HG03457 (cell line): ENCODE data around the gene CCDC12.

ENCODE experiments used
- ATAC-seq: cut with Tn5 transposase; IDR thresholded peaks from one replicate; pipeline ENCODE4 v1.9.1; 2021; ENCODE audit warnings: moderate number of reproducible peaks; ENCODE audit not compliant: unreplicated experiment

CCDC12 gene

GRCh38 chr3:46942481-46943236 lies 33.9 kb downstream of the CCDC12 start:
- ATAC-seq: no peak

DNA sequence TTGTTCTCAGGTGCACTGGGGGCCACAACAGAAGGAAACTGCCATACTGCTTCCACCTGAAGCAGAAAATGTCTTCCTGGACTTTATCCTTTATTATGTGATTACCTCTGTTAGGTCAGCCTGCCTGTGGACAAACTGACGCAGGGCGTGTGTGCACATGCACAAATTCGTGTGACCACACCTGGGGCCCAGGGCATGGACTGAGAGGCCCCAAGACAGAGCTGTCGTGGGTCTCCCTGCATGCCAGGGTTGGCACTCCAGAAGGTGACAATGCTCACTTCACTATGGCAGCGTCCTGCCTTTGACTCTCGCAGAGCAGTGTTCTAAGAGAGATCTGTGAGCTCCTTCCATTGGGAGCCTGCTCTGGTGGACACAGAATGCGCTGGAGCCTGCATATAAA lies 34.5 kb downstream of the CCDC12 start:
- no peak for ATAC-seq

GRCh38 chr3:46939578-46940445 lies 36.7 kb downstream of the CCDC12 start:
- no peak for ATAC-seq

- ATAC-seq: no peak
Measured at GRCh38 chr3:46938118-46938517, 38.4 kb downstream of the CCDC12 start.

DNA sequence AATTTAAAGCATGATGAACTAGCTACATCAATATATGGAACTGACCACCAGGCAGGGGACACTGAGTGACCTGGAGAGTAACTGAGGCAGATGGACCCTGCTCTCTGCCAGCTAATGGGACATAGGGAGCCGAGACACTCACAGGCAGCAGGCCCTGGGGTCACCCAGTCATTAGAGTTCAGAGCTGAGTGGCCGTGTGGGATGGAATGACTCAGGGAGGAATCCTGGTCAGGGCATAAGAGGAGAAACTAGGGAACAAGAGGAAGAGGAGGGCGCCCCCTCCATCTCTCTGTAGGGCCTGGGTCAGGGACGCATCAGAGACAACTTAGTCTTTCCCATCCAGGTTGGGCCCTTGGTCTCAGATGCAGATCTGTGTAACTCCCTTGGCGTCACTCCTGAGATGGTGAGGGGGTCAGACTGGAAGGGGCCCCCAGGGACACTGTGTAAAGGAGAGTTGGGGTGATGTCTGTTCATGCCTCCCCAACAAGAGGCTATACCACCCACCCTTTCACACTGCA lies 39.8 kb downstream of the CCDC12 start:
- ATAC-seq: no peak

DNA sequence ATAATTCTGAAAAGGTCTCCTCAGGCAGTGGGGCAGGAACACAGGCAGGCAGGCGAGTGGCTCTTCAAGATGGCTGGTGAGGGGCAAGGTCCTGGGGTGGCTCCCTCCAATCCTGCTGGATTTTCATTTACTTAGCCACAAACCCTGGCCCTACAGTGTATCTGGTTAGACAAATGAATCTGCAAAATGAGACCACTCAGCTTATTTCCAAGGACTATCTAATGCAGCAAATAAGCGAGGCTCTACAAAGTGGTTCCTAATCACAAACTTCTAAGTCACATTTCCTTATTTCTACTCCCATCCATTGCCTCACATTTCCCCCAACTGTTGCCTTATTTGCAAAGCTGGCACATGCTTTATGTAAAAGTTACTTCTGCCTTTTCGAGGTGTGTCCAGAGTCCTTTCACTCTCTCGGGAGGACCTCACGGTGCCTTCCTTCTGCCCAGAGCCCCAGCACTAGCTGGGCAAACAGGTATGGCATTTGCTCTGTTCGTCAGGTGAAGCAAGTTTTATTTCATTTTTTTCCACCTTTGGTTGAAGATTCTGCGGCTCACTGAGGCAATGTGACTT lies 40.5 kb downstream of the CCDC12 start:
- ATAC-seq: no peak

GRCh38 chr3:46935168-46935858 lies 41.2 kb downstream of the CCDC12 start:
- no peak for ATAC-seq

GRCh38 chr3:46934498-46935167 lies 41.9 kb downstream of the CCDC12 start:
- no peak for ATAC-seq

GRCh38 chr3:46934072-46934471 lies 42.5 kb downstream of the CCDC12 start:
- no peak for ATAC-seq

GRCh38 chr3:46933261-46933660 lies 43.3 kb downstream of the CCDC12 start:
- ATAC-seq: no peak

DNA sequence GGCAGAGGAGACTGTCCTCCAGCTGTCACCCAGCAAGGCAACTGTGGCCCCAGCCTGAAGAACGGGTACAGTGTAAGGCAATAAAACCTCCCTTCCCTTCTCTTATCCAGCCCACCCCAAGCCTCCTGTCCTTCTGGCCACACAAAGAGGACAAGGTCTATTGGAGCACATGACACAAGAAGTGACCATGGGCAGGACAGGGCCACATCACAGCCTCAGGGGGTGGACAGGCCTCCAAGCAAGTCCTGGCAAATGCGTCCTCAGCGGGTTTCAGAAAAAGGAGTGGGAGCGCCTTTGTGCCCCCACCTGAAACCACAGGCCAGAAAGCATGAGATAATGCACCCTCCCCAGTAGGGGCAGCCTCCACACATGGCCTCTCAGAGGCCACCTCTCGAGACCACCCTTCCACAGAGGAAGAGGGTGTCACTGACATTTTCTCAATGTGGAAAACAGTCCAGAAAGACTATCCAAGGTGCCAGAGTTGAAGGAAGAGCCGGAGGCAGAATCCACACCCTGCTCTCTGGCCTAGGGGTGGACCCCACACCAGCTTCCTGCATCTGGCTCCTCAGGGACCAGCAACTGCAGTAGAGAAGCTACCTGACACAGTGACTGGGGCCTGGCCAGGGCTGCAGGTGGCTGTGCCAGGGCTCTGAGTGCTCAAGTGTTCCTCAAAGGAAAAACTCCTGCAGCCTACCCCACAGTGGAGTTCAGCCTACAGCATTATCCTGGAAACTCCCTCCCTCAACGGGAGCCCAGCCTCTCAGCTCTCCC lies 43.9 kb downstream of the CCDC12 start:
- no peak for ATAC-seq

GRCh38 chr3:46931631-46932331 lies 44.8 kb downstream of the CCDC12 start:
- ATAC-seq: no peak

DNA sequence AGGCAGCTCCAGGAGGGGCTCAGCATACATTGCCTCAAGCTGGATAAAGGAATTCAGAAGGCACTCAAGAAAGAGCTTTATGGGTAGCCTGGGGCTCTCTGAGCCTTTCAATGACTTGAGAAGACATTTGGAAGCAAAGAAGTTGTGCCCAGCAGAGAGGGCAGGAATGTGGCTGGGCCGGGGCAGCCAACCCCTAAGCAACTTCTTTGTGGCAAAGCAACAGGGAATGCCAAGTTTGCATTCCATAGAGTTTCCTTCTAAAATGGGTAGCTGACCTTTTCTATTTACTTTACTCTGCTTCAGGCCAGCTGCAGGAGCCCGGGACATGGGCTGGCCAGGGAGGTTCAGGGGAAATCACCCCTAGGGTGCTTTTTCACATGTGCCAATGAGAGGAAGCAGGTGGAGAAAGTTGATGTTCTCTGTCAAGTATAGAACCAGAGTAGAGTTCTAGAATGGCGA lies 45.6 kb downstream of the CCDC12 start:
- no peak for ATAC-seq

DNA sequence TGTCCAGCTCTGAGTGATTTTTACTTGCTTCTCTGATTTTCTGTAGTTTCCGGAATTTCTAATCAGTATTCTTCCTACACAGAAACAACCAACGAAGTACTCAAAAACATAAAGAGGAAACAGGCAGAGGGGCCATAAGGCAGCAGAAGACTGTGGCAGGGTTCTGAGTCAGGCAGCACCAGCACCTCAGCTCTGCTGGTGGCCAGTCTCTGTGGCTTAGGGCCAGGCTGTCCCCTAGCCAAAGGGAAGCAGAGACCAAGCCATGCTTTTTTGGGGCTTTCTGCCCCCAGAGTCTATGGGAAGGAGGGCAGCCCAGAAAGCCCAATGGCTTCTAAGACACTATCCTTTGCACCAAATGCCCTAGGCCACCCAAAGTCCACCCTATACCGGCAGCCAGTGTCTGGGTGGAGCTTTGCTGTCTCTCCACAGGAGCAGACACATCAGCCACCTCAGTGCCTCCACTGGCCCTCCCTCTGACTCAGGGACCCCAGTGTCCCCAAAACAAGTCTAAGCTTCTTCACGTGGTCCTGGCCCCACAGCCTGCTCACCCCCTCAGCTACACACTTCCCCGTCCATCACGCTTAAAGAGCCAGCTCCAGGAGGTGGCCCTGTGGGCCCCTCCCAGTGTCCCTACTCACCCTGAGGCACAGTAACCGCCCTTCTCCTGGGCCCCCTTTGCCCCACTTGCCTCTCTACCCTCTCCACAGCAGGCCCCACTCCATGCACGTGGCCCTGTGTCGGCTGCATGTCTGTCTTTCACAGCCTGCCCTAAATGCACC lies 46.2 kb downstream of the CCDC12 start:
- no peak for ATAC-seq

- no peak for ATAC-seq
Measured at GRCh38 chr3:46929324-46929723, 47.2 kb downstream of the CCDC12 start.

DNA sequence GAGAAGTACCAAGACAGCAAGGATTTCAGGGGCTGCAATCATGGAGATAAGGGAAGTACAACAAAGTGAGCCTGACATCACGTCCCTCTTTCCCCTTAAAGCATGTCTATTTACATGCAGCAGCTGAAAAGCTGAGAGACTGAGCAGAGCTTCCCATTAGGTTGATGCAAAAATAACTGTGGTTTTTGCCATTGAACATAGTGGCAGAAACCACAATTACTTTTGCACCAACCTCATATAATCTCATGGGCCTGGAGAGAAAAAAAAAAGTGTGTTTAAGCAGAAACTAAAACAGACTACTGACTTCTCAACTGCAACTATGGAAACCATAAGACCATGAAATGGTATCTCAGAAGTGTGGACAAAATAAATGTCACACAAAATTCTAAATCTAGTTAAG lies 48.3 kb downstream of the CCDC12 start:
- no peak for ATAC-seq

DNA sequence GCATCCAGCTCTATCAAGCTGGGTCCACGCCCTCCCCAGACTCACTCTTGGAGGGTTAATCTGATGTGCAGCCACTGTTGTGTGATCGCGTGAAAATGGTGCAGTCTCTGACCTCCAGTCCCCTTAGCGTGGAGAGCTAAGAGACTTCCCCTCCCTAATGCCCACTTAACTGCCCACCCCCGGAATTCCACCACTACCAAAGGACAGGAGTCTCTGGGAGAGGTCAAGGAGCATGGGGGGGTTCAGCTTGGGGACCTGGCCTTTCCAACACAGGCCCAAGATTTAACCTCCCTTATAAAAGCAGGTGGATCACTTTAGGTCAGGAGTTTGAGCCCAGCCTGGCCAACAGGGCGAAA lies 48.8 kb downstream of the CCDC12 start:
- ATAC-seq: no peak
